ENCODE data around the gene CEP72.
"Not testable (repeated sequence)": the region's sequence is repeated elsewhere in the genome, so short reads cannot be mapped to it uniquely, and the experiment has no call there.

The CEP72 gene

GRCh38 chr5:686936-687335 lies 74.8 kb downstream of the CEP72 start:
- DNase-seq: not testable (repeated sequence)

- not testable (repeated sequence) for DNase-seq
Measured at GRCh38 chr5:688348-689010, 76.3 kb downstream of the CEP72 start.

GRCh38 chr5:690293-690692 lies 78.2 kb downstream of the CEP72 start:
- DNase-seq: not testable (repeated sequence)

GRCh38 chr5:691049-691448 lies 78.9 kb downstream of the CEP72 start:
- DNase-seq: not testable (repeated sequence)

GRCh38 chr5:691817-692528 lies 79.8 kb downstream of the CEP72 start:
- no peak for DNase-seq

GRCh38 chr5:692529-693041 lies 80.4 kb downstream of the CEP72 start:
- DNase-seq: not testable (repeated sequence)

GRCh38 chr5:693271-694041 lies 81.3 kb downstream of the CEP72 start, which contains the start of gene TPPP:
TSS of gene TPPP (minus strand) at chr5:693352. CDS start at chr5:678060, 15,292 bp downstream.
- peak; percentile 19 to 63 for DNase-seq

GRCh38 chr5:694042-694431 lies 81.9 kb downstream of the CEP72 start:
- not testable (repeated sequence) for DNase-seq

- not testable (repeated sequence) for DNase-seq
Measured at GRCh38 chr5:695475-695874, 83.3 kb downstream of the CEP72 start.

GRCh38 chr5:696191-696590 lies 84.1 kb downstream of the CEP72 start:
- not testable (repeated sequence) for DNase-seq

GRCh38 chr5:696753-697702 lies 84.9 kb downstream of the CEP72 start:
- not testable (repeated sequence) for DNase-seq
